OCI-LY7 (cell line): ENCODE data around the gene PHKB. TPM values are rescaled to one million over a fixed set of nuclear protein-coding genes. Genes with fewer than 3 reads are reported as not detected.

Experiments used
- Bru-seq: library from RNA; stranded (reverse); fragments of 400-500 nt; gene quantifications from one replicate; lab custom pipeline; 2021; lab: Mats Ljungman, UMichigan
- BruChase-seq, 2 experiments: library from RNA; stranded (reverse); fragments of 400-500 nt; gene quantifications; one replicate each; lab custom pipeline; 2021; lab: Mats Ljungman, UMichigan
- BruUV-seq: library from RNA; stranded (reverse); fragments of 400-500 nt; replicated peaks from 2 replicates; lab custom pipeline; 2021; lab: Mats Ljungman, UMichigan
- CTCF ChIA-PET: fragments of 300-600 bp; sonication (Branson Sonifier 250); formaldehyde crosslinking; loops from one replicate; lab custom pipeline; 2022; ENCODE audit warnings: antibody characterized with exemption; ENCODE audit not compliant: unreplicated experiment; lab: Charles Lee
- POLR2A ChIA-PET: fragments of 300-600 bp; sonication (Branson Sonifier 250); formaldehyde crosslinking; loops from one replicate; lab custom pipeline; 2022; ENCODE audit warnings: antibody characterized with exemption; lab: Charles Lee
- DNase-seq: peaks from one replicate; pipeline ENCODE4 v3.0.0-alpha.2; 2015; ENCODE audit warnings: low spot score
- H2AFZ ChIP-seq: fragments of 200-600 bp; sonication (generic), shearing (Covaris generic); 2 replicates; pipeline ENCODE4 v1.6.1; 2014; ENCODE audit warnings: mild to moderate bottlenecking, antibody characterized with exemption, low read length, moderate library complexity
- H3K27ac ChIP-seq: fragments of 200-600 bp; sonication (generic); 2 replicates; pipeline ENCODE4 v1.5.1; 2014; ENCODE audit warnings: mixed run types, low read depth, mild to moderate bottlenecking, moderate library complexity, low read length, inconsistent platforms; ENCODE audit not compliant: poor library complexity, severe bottlenecking
- H3K36me3 ChIP-seq: fragments of 200-600 bp; sonication (generic); 2 replicates; pipeline ENCODE4 v1.6.1; 2014; ENCODE audit warnings: mild to moderate bottlenecking, antibody characterized with exemption, low read length, moderate library complexity, mixed read lengths; ENCODE audit not compliant: insufficient read depth
- H3K4me1 ChIP-seq: fragments of 200-600 bp; sonication (generic); 2 replicates; pipeline ENCODE4 v1.5.1; 2014; ENCODE audit warnings: mild to moderate bottlenecking, low read length; ENCODE audit not compliant: insufficient read depth, poor library complexity, severe bottlenecking
- H3K4me2 ChIP-seq: fragments of 200-600 bp; sonication (generic); 2 replicates; pipeline ENCODE4 v1.6.1; 2014; ENCODE audit warnings: mild to moderate bottlenecking, low read length
- H3K4me3 ChIP-seq: fragments of 200-600 bp; sonication (generic); 2 replicates; pipeline ENCODE4 v1.5.1; 2014; ENCODE audit warnings: mild to moderate bottlenecking, low read depth, low read length; ENCODE audit not compliant: poor library complexity, severe bottlenecking
- H3K79me2 ChIP-seq: fragments of 200-600 bp; sonication (generic); 2 replicates; pipeline ENCODE4 v1.6.1; 2016; ENCODE audit warnings: low read depth, mild to moderate bottlenecking, low read length, moderate library complexity, mixed read lengths; ENCODE audit not compliant: insufficient read depth
- H3K9me2 ChIP-seq: fragments of 200-600 bp; sonication (generic); 2 replicates; pipeline ENCODE4 v1.6.1; 2016; ENCODE audit warnings: mild to moderate bottlenecking, low read length, mixed read lengths; ENCODE audit not compliant: insufficient read depth
- H3K9me3 ChIP-seq: fragments of 200-600 bp; sonication (generic); 2 replicates; pipeline ENCODE4 v1.6.1; 2014; ENCODE audit warnings: mild to moderate bottlenecking, mixed run types, low read length, mixed read lengths
- H4K20me1 ChIP-seq: fragments of 200-600 bp; sonication (generic); 2 replicates; pipeline ENCODE4 v1.6.1; 2014; ENCODE audit warnings: mild to moderate bottlenecking, antibody characterized with exemption, low read length, moderate library complexity, mixed read lengths; ENCODE audit not compliant: insufficient read depth
- EZH2phosphoT487 ChIP-seq: fragments of 200-600 bp; sonication (generic); IDR thresholded peaks from 2 replicates; pipeline ENCODE4 v1.6.1; 2018; ENCODE audit warnings: low read depth, borderline replicate concordance, mild to moderate bottlenecking, mixed run types, antibody characterized with exemption, low read length, moderate library complexity, mixed read lengths
- intact Hi-C: fragments of 100-400 bp; cut with micrococcal nuclease; formaldehyde crosslinking; loops from one replicate; pipeline ENCODE4 v1.10.0; 2022; ENCODE audit not compliant: unreplicated experiment
- long read RNA-seq: library from polyadenylated mRNA; stranded (forward); transcript quantifications from one replicate; pipeline ENCODE4 v2.0.0, GENCODE V29; 2022
- total RNA-seq, 2 experiments: library from RNA; depleted of rRNA in 1 of 2; stranded (reverse); fragments of >200 nt in 1 of 2; shearing (Covaris generic) in 1 of 2; gene quantifications; 2 replicates each; pipeline ENCODE4 v1.2.3, GENCODE V29; 2014 to 2022
- TF ChIP-seq, protein P1 (sequence below): fragments of 200-600 bp; sonication (generic); conservative IDR thresholded peaks from 2 replicates; pipeline ENCODE4 v1.5.1; 2014; ENCODE audit warnings: mild to moderate bottlenecking, antibody characterized with exemption, low read length, moderate library complexity, mixed read lengths

The PHKB gene
- total RNA-seq (2014; rRNA removed; shearing (Covaris generic)) (56.9 and 68.1 TPM in 2 replicates), total RNA-seq (2022) (93.1 and 101 TPM in 2 replicates), Bru-seq, nascent RNA (percentile 84 among the genes with signal in this experiment), BruChase-seq, experiment 1, labeled RNA remaining after a 6-hour chase (percentile 72 among the genes with signal in this experiment), BruChase-seq, experiment 2, labeled RNA remaining after a 2-hour chase (percentile 72 among the genes with signal in this experiment)
- long read RNA-seq, full-length matches to known transcripts: 59 of 161 reads
- long read RNA-seq, partial matches to known transcripts: 8 of 161 reads
- long read RNA-seq, other reads (novel, unspliced or antisense): 94 of 161 reads

DNA sequence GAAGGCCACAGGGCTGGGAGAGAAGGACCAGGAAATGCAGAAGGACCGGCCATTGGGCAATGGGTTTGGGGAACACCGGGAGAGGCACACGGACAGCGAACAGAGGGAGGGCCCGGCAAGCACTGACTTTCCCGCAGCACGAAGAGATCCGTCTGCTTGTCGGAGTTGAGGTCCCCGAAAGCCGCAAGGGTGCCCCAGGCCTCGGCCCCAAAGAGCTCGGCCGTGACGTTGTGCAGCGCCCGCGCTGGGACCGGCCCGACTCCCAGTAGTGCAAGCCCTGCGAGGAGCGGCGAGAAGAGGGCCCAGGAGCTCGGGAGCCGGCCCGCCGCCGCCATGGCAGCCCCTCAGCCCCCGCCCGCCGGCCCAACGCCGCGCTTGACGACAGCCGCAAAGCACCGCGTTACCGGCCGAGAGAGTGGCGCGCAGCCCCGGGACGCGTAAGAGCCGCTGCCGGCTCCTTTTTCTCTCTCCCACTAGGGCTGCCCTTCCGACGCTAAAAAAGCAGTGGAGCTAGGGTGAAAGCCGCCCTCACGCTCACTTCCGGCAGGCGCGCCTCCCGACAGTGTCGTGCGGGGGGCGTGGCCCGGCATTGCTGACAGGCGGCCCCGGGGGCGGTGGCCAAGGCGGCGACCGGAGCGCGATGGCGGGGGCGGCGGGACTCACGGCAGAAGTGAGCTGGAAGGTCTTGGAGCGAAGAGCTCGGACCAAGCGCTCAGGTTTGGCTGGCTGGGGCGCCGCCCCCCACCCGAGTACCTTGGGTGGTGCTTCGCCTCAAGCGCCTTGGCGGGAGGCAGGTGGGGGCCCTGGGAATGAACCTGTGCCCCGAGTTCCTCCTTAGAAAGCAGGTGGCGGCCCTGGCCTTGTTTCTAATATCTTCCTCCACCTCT lies at the start of gene PHKB, which contains the start of gene ITFG1:
Gene PHKB, plus strand, starts transcription at position 621 of the 887 bp plus-strand sequence. Its CDS starts 20 bp downstream, at position 641.
Gene ITFG1, minus strand, starts transcription at position 353 of the 887 bp plus-strand sequence. Its CDS starts 18 bp downstream, at position 335.
- Histone ChIP-seq H3K36me3 (peaks cover 43% of the 10 kb centered on the region), H3K4me2 (peak within 1 kb of the TSS; percentile 97), H3K9me2 (no peaks in the 10 kb centered on the region), H3K9me3 (no peaks in the 10 kb centered on the region), H3K4me3 (peak within 1 kb of the TSS; percentile 89), H2AFZ (peak within 1 kb of the TSS; percentile 82), H4K20me1 (no peaks in the 10 kb centered on the region; the same call in 1 of the 2 replicates), H3K4me1 (peaks cover 48% of the 10 kb centered on the region), H3K79me2 (peaks cover 66% of the 10 kb centered on the region), H3K27ac (peak within 1 kb of the TSS; percentile 82)
- peak; percentile 96 for DNase-seq
- TF ChIP-seq, protein P1, sequence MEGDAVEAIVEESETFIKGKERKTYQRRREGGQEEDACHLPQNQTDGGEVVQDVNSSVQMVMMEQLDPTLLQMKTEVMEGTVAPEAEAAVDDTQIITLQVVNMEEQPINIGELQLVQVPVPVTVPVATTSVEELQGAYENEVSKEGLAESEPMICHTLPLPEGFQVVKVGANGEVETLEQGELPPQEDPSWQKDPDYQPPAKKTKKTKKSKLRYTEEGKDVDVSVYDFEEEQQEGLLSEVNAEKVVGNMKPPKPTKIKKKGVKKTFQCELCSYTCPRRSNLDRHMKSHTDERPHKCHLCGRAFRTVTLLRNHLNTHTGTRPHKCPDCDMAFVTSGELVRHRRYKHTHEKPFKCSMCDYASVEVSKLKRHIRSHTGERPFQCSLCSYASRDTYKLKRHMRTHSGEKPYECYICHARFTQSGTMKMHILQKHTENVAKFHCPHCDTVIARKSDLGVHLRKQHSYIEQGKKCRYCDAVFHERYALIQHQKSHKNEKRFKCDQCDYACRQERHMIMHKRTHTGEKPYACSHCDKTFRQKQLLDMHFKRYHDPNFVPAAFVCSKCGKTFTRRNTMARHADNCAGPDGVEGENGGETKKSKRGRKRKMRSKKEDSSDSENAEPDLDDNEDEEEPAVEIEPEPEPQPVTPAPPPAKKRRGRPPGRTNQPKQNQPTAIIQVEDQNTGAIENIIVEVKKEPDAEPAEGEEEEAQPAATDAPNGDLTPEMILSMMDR: 0 out of 2 replicates have a peak, but pooled peaks have one; percentile 4
- TF ChIP-seq EZH2phosphoT487: no peak
- intact Hi-C loops: loop anchor here (1.0 to 10.0 kb wide), 5 partner anchors 32 to 704 kb away; partner anchors contain the start of gene NETO2
- POLR2A ChIA-PET: interaction anchor here (0.6 to 13.0 kb wide), 17 partner anchors 10 to 319 kb away, joined by 3 to 120 read pairs (median 4); no protein-coding TSS in a partner anchor
- CTCF ChIA-PET: interaction anchor here (0.6 to 1.3 kb wide), 2 partner anchors 10 to 33 kb away, joined by 3 to 4 read pairs; no protein-coding TSS in a partner anchor
- BruUV-seq: no TSS peak

DNA sequence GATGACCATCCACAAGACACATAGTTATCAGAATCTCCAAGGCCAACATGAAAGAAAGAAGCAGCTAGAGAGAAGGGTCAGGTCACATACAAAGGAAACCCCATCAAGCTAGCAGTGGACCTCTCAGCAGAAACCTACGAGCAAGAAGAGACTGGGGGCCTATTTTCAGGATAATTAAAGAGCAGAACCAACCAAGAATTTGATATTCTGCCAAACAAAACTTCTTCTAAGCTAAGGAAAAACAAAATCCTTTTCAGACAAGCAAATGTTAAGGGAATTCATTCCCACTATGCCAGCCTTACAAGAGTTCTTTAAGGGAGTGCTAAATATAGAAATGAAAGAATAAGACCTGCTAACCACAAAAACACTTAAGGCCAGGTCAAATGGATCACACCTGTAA lies 48.1 kb upstream of the PHKB start:
- Histone ChIP-seq H3K4me3 (no peak overlapping the region), H3K4me2 (no peak overlapping the region), H3K36me3 (0 out of 2 replicates have a peak, but pooled peaks cover 9% of the 10 kb centered on the region), H2AFZ (no peak overlapping the region), H4K20me1 (no peaks in the 10 kb centered on the region), H3K27ac (no peak overlapping the region), H3K9me3 (no peaks in the 10 kb centered on the region), H3K79me2 (no peaks in the 10 kb centered on the region), H3K4me1 (no peaks in the 10 kb centered on the region), H3K9me2 (no peaks in the 10 kb centered on the region)
- TF ChIP-seq, protein P1: no peak
- no peak for TF ChIP-seq EZH2phosphoT487
- no TSS peak for BruUV-seq
- POLR2A ChIA-PET: interaction anchor here (0.6 kb wide), 1 partner anchor 13 kb away, joined by 4 read pairs; no protein-coding TSS in a partner anchor
- intact Hi-C loops: no loop called here
- no peak for DNase-seq
- CTCF ChIA-PET: no interaction called here
